Stomach (tissue), 9 donors: ENCODE measurements around the gene ZDHHC16. TPM values are rescaled to one million over a fixed set of nuclear protein-coding genes. Genes with fewer than 3 reads are reported as not detected.

Source experiments
- DNase-seq, 2 donors: peaks; one replicate each; pipeline versions ENCODE4 v3.0.0 to v3.0.0-alpha.2; 2013 to 2019
- H3K27ac ChIP-seq, 5 donors: fragments of 200-600 bp in 4 of 5; sonication (generic) in 4 of 5; one replicate each; pipeline ENCODE4 v1.5.1; 2013 to 2019; ENCODE audit warnings: mild to moderate bottlenecking in 1 of 5, moderate library complexity in 1 of 5
- H3K27me3 ChIP-seq, 3 donors: fragments of 200-600 bp; sonication (generic); one replicate each; pipeline ENCODE4 v1.5.1; 2017 to 2019; ENCODE audit warnings: mixed run types in 1 of 3
- H3K36me3 ChIP-seq, 4 donors: fragments of 200-600 bp; sonication (generic); 1 replicate in 3 of 4; 2 replicates in 1 of 4; pipeline ENCODE4 v1.5.1; 2016 to 2019
- H3K4me1 ChIP-seq, 4 donors: fragments of 200-600 bp; sonication (generic); one replicate each; pipeline ENCODE4 v1.5.1; 2016 to 2019
- H3K4me3 ChIP-seq, 4 donors: fragments of 200-600 bp; sonication (generic) in 3 of 4; one replicate each; pipeline ENCODE4 v1.5.1; 2016 to 2019; ENCODE audit warnings: mild to moderate bottlenecking in 1 of 4
- H3K9me3 ChIP-seq, 4 donors: fragments of 200-600 bp; sonication (generic); one replicate each; pipeline ENCODE4 v1.5.1; 2016 to 2019
- EP300 ChIP-seq: sonication (generic); formaldehyde crosslinking; IDR thresholded peaks from one replicate; pipeline ENCODE4 v1.6.1; 2017; ENCODE audit warnings: antibody characterized with exemption
- POLR2A ChIP-seq, 4 donors: fragments of 450-650 bp; IDR thresholded peaks; one replicate each; pipeline ENCODE4 v1.6.1; 2016; ENCODE audit warnings: antibody characterized with exemption in 4 of 4, control low read depth in 2 of 4, mild to moderate bottlenecking in 1 of 4, moderate library complexity in 1 of 4
- POLR2AphosphoS5 ChIP-seq, 3 donors: sonication (generic); formaldehyde crosslinking; IDR thresholded peaks; one replicate each; pipeline ENCODE4 v1.6.1; 2016; ENCODE audit warnings: antibody characterized with exemption in 3 of 3
- WGBS, 5 donors: extraction: QIAGEN DNeasy Blood & Tissue Kit in 3 of 5; methylation state at CpG; one replicate each; pipeline versions ENCODE4 v1.1.5 to v1.1.7; 2013 to 2018; 5-methylcytosine and 5-hydroxymethylcytosine counted together
- intact Hi-C: fragments of 100-400 bp; cut with DNase I; formaldehyde crosslinking; loops from one replicate; pipeline ENCODE4 v1.15.1; 2023; ENCODE audit warnings: low total_unique reads
- polyA plus RNA-seq, 3 donors: library from polyadenylated mRNA; stranded (reverse); fragments of 200-250 nt; gene quantifications; one replicate each; pipeline ENCODE4 v1.2.3, GENCODE V29; 2013
- total RNA-seq, 5 donors: library from RNA; depleted of rRNA; stranded (reverse); fragments of >200 nt; gene quantifications; one replicate each; pipeline versions ENCODE4 v1.1.0 to v1.2.3, GENCODE V29; 2014 to 2016
- TF ChIP-seq, protein P1 (sequence below), 7 experiments: fragments of 450-650 bp in 4 of 7; fragments of 200-600 bp in 3 of 7; sonication (generic) in 3 of 7; IDR thresholded peaks; one replicate each; pipeline ENCODE4 v1.5.1; 2016 to 2019; ENCODE audit warnings: antibody characterized with exemption in 7 of 7, control low read depth in 2 of 7, mild to moderate bottlenecking in 1 of 7
- donor health status: healthy with polysubstance abuse.
- donor health status: Bipolar disorder and iron deficiency.
- donor health status: healthy.

ZDHHC16 gene
- total and polyA plus RNA-seq, 8 donors, result 5.4 to 98.6 (median 33.3) TPM

DNA sequence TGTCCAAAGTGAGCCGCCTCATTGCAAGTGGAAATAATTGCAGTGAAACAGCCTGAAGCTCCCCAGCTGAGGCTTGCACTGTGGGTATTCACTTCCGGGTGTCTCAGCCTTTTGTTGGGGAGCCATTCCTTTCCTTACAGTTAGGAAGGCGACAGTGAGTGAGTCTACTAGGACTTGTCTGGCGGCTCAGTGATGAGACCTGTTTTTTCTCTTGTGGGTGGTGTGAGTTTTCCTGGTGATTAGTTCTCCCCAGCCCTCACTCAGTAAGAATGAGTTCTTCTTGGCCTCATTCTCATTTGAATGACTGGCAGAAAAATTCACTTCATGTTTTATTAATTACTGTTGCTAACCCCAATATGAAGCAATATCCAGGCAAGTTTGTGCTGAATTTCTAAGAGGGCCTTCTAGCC lies 17.4 kb upstream of the ZDHHC16 start:
- DNase-seq, result no peak
- Histone ChIP-seq H3K9me3 (no peaks in the 10 kb centered on the region), H3K27ac (peak overlapping the region in 4 of 5 donors; percentile 39 to 92 (median 71)), H3K4me1 (peaks cover 21 to 42% (median 34%) of the 10 kb centered on the region in 4 donors), H3K27me3 (no peaks in the 10 kb centered on the region), H3K4me3 (peak overlapping the region in 2 of 4 donors; percentile 69 to 86), H3K36me3 (peaks cover 21 to 39% (median 37%) of the 10 kb centered on the region in 4 donors)
- intact Hi-C loops, result no loop called here
- TF ChIP-seq POLR2AphosphoS5 (IDR thresholded peaks at IDR 0.05) (no peak), EP300 (no peak), POLR2A (IDR thresholded peaks at IDR 0.05) (no peak)
- TF ChIP-seq, protein P1, sequence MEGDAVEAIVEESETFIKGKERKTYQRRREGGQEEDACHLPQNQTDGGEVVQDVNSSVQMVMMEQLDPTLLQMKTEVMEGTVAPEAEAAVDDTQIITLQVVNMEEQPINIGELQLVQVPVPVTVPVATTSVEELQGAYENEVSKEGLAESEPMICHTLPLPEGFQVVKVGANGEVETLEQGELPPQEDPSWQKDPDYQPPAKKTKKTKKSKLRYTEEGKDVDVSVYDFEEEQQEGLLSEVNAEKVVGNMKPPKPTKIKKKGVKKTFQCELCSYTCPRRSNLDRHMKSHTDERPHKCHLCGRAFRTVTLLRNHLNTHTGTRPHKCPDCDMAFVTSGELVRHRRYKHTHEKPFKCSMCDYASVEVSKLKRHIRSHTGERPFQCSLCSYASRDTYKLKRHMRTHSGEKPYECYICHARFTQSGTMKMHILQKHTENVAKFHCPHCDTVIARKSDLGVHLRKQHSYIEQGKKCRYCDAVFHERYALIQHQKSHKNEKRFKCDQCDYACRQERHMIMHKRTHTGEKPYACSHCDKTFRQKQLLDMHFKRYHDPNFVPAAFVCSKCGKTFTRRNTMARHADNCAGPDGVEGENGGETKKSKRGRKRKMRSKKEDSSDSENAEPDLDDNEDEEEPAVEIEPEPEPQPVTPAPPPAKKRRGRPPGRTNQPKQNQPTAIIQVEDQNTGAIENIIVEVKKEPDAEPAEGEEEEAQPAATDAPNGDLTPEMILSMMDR (IDR thresholded peaks at IDR 0.05), result no peak
- WGBS, 5 donors, result 56 to 72% (median 61%) methylated on average over 4 of the region's 4 CpGs

DNA sequence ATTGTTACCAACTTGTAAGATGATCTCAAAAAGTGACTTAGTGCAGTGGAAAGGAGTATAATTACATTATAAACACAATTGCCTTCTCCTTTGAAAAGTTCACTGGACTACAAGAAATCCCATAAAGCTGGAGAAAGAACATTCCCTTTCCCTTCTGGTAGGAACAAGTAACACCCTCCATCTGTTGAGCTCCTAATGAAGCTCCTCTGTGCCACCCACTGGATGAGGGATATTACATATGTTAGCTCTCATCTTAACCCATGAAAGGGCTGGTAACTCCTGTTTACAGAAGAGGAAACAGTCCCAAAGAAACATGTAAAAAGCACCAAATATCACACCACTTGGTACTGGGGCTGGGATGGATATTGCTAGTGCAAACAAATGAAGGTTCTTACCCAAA lies 11.9 kb upstream of the ZDHHC16 start:
- Histone ChIP-seq H3K27me3 (no peaks in the 10 kb centered on the region), H3K4me1 (peaks cover 0 to 5% (median 4%) of the 10 kb centered on the region in 4 donors), H3K27ac (no peak overlapping the region), H3K9me3 (no peaks in the 10 kb centered on the region), H3K4me3 (no peak overlapping the region), H3K36me3 (peaks cover 56 to 94% (median 92%) of the 10 kb centered on the region in 4 donors)
- DNase-seq, result no peak
- no peak for TF ChIP-seq POLR2A (IDR thresholded peaks at IDR 0.05)
- no peak for TF ChIP-seq POLR2AphosphoS5 (IDR thresholded peaks at IDR 0.05)
- TF ChIP-seq, protein P1 (IDR thresholded peaks at IDR 0.05), result no peak
- TF ChIP-seq EP300, result no peak
- intact Hi-C loops, result no loop called here

DNA sequence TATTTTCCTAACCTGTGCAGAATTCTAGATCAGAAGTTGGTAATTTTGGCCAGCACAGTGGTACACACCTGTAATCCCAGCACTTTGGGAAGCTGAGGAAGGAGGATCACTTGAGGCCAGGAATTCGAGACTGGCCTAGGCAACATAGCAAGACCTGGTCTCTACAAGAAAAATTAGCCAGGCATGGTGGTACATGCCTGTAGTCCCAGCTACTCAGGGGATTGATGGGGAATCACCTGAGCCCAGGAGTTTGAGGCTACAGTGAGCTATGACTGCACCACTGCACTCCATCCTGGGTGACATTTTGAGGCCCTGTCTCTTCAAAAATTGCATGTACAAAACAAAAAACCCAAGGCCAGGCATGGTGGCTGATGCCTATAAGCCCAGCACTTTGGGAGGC lies 11.4 kb upstream of the ZDHHC16 start:
- TF ChIP-seq POLR2A (IDR thresholded peaks at IDR 0.05), result no peak
- no peak for TF ChIP-seq EP300
- TF ChIP-seq POLR2AphosphoS5 (IDR thresholded peaks at IDR 0.05), result no peak
- TF ChIP-seq, protein P1 (IDR thresholded peaks at IDR 0.05), result no peak
- H3K9me3 ChIP-seq, result no peaks in the 10 kb centered on the region
- no peaks in the 10 kb centered on the region for H3K27me3 ChIP-seq
- no peak for DNase-seq
- no peak overlapping the region for H3K4me3 ChIP-seq
- no peak overlapping the region for H3K27ac ChIP-seq
- H3K36me3 ChIP-seq, result peaks cover 61 to 94% (median 93%) of the 10 kb centered on the region in 4 donors
- no peaks in the 10 kb centered on the region for H3K4me1 ChIP-seq
- 85 to 90% (median 88%) methylated on average over 1 of the region's 1 CpG for WGBS, 5 donors
- intact Hi-C loops, result no loop called here

DNA sequence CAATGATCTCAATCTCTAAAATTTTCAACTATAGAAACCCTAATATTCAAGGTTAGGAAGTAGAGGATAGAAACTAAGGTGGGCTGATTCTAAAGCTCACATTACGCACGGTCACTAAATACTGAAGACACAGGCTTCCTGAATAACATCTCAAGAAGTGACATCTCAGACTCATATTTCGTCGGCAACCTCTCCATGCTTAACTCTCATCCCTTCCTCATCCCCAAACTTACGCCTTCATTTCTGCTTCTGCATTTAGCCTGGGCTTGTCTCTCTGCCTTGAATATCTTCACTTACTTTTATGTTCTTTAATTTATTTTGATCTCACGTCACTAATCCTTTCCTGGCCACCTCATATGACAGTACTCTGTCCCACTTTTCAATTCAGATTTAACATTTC lies 10.8 kb upstream of the ZDHHC16 start:
- no peaks in the 10 kb centered on the region for H3K27me3 ChIP-seq
- H3K9me3 ChIP-seq, result no peaks in the 10 kb centered on the region
- H3K36me3 ChIP-seq, result peaks cover 64 to 94% (median 93%) of the 10 kb centered on the region in 4 donors
- WGBS, 5 donors, result 89 to 96% (median 94%) methylated on average over 6 of the region's 6 CpGs
- H3K4me1 ChIP-seq, result no peaks in the 10 kb centered on the region
- no peak overlapping the region for H3K27ac ChIP-seq
- H3K4me3 ChIP-seq, result no peak overlapping the region
- TF ChIP-seq EP300, result no peak
- TF ChIP-seq, protein P1 (IDR thresholded peaks at IDR 0.05), result no peak
- no peak for TF ChIP-seq POLR2AphosphoS5 (IDR thresholded peaks at IDR 0.05)
- TF ChIP-seq POLR2A (IDR thresholded peaks at IDR 0.05), result no peak
- DNase-seq, result no peak
- intact Hi-C loops, result no loop called here
